ENCODE measurements around the gene BTBD3. TPM values are rescaled to one million over a fixed set of nuclear protein-coding genes. Genes with fewer than 3 reads are reported as not detected.

BTBD3 gene
- total and polyA plus RNA-seq, 3 donors from 2014 or later = 34.4 to 92.2 (median 83.6) TPM

DNA sequence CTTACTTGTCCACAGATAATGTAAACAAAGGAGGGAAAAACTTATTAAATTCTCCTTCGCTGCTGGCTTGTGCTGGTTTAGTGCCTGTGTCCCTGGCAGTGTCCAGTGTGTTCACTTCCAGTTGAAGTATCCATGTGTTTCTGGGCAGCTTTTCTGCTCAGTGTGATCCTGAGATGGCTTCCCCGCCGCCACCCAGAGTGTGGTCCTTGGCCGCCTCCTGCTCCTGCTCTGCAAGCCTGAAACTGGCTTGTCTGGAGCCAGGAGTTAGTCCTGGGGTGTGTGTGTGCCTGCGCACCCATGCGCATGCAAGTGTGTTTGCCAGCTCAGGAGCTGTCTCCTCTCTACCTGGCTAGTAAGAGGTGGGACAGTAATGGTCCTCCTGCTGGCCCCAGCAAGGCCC, 7.2 kb downstream of the BTBD3 start:
- Histone ChIP-seq H3K36me3 (ENCODE audit: low read depth, missing control alignments) (no peaks in the 10 kb centered on the region), H3K4me1 (no peaks in the 10 kb centered on the region), H3K27me3 (no peaks in the 10 kb centered on the region), H3K4me3 (no peak overlapping the region), H3K9me3 (no peaks in the 10 kb centered on the region), H3K27ac (no peak overlapping the region)
- DNase-seq = no peak
- no peak for TF ChIP-seq POLR2A (IDR thresholded peaks at IDR 0.05)
- TF ChIP-seq, protein P1, sequence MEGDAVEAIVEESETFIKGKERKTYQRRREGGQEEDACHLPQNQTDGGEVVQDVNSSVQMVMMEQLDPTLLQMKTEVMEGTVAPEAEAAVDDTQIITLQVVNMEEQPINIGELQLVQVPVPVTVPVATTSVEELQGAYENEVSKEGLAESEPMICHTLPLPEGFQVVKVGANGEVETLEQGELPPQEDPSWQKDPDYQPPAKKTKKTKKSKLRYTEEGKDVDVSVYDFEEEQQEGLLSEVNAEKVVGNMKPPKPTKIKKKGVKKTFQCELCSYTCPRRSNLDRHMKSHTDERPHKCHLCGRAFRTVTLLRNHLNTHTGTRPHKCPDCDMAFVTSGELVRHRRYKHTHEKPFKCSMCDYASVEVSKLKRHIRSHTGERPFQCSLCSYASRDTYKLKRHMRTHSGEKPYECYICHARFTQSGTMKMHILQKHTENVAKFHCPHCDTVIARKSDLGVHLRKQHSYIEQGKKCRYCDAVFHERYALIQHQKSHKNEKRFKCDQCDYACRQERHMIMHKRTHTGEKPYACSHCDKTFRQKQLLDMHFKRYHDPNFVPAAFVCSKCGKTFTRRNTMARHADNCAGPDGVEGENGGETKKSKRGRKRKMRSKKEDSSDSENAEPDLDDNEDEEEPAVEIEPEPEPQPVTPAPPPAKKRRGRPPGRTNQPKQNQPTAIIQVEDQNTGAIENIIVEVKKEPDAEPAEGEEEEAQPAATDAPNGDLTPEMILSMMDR (IDR thresholded peaks at IDR 0.05) = no peak
- intact Hi-C loops (cut with DNase I; ENCODE audit: low total_unique reads) = no loop called here
- WGBS, 2 donors = 91 to 92% methylated on average over 6 of the region's 6 CpGs

GRCh38 chr20:11926292-11926998, 8.8 kb downstream of the BTBD3 start:
- Histone ChIP-seq H3K4me3 (no peak overlapping the region), H3K9me3 (no peaks in the 10 kb centered on the region), H3K4me1 (no peaks in the 10 kb centered on the region), H3K36me3 (ENCODE audit: low read depth, missing control alignments) (no peaks in the 10 kb centered on the region), H3K27me3 (no peaks in the 10 kb centered on the region), H3K27ac (no peak overlapping the region)
- no peak for TF ChIP-seq POLR2A (IDR thresholded peaks at IDR 0.05)
- TF ChIP-seq, protein P1 (IDR thresholded peaks at IDR 0.05) = no peak
- intact Hi-C loops (cut with DNase I; ENCODE audit: low total_unique reads) = no loop called here
- no peak for DNase-seq
- 66 to 74% methylated on average over 4 of the region's 4 CpGs for WGBS, 2 donors

GRCh38 chr20:11929947-11930346, 12.3 kb downstream of the BTBD3 start:
- H3K4me1 ChIP-seq = no peaks in the 10 kb centered on the region
- 85 to 94% methylated on average over 3 of the region's 3 CpGs for WGBS, 2 donors
- intact Hi-C loops (cut with DNase I; ENCODE audit: low total_unique reads) = no loop called here
- no peaks in the 10 kb centered on the region for H3K27me3 ChIP-seq
- no peaks in the 10 kb centered on the region for H3K36me3 ChIP-seq (ENCODE audit: low read depth, missing control alignments)
- DNase-seq = no peak
- TF ChIP-seq, protein P1 (IDR thresholded peaks at IDR 0.05) = no peak
- no peak for TF ChIP-seq POLR2A (IDR thresholded peaks at IDR 0.05)
- no peak overlapping the region for H3K27ac ChIP-seq
- H3K4me3 ChIP-seq = no peak overlapping the region
- no peaks in the 10 kb centered on the region for H3K9me3 ChIP-seq

- H3K4me3 ChIP-seq = no peak overlapping the region
- H3K27me3 ChIP-seq = no peaks in the 10 kb centered on the region
- no peaks in the 10 kb centered on the region for H3K36me3 ChIP-seq (ENCODE audit: low read depth, missing control alignments)
- H3K4me1 ChIP-seq = no peaks in the 10 kb centered on the region
- H3K9me3 ChIP-seq = no peaks in the 10 kb centered on the region
- WGBS, 2 donors = 85 to 91% methylated on average over 8 of the region's 8 CpGs
- no peak for DNase-seq
- intact Hi-C loops (cut with DNase I; ENCODE audit: low total_unique reads) = no loop called here
- TF ChIP-seq POLR2A (IDR thresholded peaks at IDR 0.05) = no peak
- TF ChIP-seq, protein P1 (IDR thresholded peaks at IDR 0.05) = no peak
- H3K27ac ChIP-seq = no peak overlapping the region
Observed at GRCh38 chr20:11935212-11936154, 17.8 kb downstream of the BTBD3 start.

All from testis (tissue), 3 donors.